Measurements from ENCODE around the gene HPCAL1.

DNA sequence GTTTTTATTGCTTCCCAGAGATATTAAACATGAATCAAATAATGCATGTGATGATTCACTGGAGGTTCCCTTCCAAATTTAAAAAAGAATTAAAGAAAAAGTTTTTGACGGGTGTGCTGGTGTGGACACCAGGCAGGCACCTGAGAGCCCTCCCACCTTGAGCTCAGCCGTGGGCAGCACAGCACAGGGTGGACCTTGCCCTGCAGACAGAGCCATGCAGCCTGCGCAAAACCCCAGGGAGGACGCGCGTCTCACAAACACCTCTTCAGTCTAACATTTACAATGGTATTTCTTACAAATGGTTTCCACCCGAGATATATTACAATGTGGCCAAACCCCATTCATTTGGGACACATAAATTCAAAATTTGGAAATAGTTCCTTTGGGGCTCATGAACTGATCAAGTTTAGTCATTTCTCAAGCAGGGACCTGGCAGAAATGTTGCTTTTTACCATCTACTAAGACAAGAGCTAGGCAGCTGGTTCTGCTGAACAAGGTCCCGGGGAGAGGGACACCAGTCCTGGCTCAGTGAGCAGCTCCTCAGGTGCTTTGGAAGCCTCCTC is 100.0 kb downstream of the HPCAL1 start:
- TF ChIP-seq, protein P1, sequence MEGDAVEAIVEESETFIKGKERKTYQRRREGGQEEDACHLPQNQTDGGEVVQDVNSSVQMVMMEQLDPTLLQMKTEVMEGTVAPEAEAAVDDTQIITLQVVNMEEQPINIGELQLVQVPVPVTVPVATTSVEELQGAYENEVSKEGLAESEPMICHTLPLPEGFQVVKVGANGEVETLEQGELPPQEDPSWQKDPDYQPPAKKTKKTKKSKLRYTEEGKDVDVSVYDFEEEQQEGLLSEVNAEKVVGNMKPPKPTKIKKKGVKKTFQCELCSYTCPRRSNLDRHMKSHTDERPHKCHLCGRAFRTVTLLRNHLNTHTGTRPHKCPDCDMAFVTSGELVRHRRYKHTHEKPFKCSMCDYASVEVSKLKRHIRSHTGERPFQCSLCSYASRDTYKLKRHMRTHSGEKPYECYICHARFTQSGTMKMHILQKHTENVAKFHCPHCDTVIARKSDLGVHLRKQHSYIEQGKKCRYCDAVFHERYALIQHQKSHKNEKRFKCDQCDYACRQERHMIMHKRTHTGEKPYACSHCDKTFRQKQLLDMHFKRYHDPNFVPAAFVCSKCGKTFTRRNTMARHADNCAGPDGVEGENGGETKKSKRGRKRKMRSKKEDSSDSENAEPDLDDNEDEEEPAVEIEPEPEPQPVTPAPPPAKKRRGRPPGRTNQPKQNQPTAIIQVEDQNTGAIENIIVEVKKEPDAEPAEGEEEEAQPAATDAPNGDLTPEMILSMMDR (IDR thresholded peaks at IDR 0.05), result no peak
- no peak for TF ChIP-seq EZH2 (IDR thresholded peaks at IDR 0.05)

Data from neural progenitor cell (in vitro differentiated cells).